Measurements from ENCODE around the gene DIPK1B.

- TF ChIP-seq CTCF (IDR thresholded peaks at IDR 0.05; ENCODE audit: insufficient read depth, low read length) (no peak), POLR2AphosphoS5 (IDR thresholded peaks at IDR 0.05; ENCODE audit: low read depth) (no peak), SPI1 (IDR thresholded peaks at IDR 0.05; ENCODE audit: borderline replicate concordance, low read depth) (no peak), REST (IDR thresholded peaks at IDR 0.05; ENCODE audit: insufficient replicate concordance, low read depth) (no peak)
Observed at GRCh38 chr9:136741883-136742571, 29.7 kb downstream of the DIPK1B start.
